ENCODE results near the gene PIP.
"Not testable (repeated sequence)": the region's sequence is repeated elsewhere in the genome, so short reads cannot be mapped to it uniquely, and the experiment has no call there.

Gene PIP

GRCh38 chr7:143177374-143178119 is 45.7 kb downstream of the PIP start:
- no peak for DNase-seq

- DNase-seq, result not testable (repeated sequence)
Measured at GRCh38 chr7:143180771-143181170, 48.9 kb downstream of the PIP start.

DNA sequence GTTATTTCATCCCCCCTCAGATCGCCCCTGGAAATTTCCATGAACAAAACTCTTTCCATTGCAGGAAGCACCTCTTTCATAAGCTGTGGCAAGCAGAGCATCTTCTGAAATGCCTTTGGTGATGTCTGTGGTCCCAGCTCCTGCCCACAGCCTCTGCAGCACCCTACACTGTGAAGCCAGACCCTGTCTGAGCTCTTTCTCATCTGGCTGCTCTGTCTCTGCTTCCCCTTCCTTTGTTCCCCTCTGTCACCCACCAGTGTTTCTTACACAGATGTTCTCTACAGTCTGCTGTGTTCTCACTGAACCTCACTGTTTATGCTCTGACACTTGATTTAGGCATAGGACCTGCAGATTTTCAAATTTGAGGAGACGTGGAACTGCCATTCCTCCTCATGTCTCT is 49.5 kb downstream of the PIP start:
- no peak for DNase-seq

- DNase-seq, result no peak
Measured at GRCh38 chr7:143183024-143183423, 51.1 kb downstream of the PIP start, which contains the start of gene TAS2R39. Gene TAS2R39, plus strand, starts transcription at chr7:143183419. Its CDS starts 0 bp downstream, at chr7:143183419.

- DNase-seq, result no peak
Measured at GRCh38 chr7:143185551-143185950, 53.7 kb downstream of the PIP start.

GRCh38 chr7:143188994-143189393 is 57.1 kb downstream of the PIP start:
- no peak for DNase-seq

Measured in T-helper 2 cell (primary cell).